A673 (cell line): ENCODE measurements around the gene EHMT1. TPM values are rescaled to one million over a fixed set of nuclear protein-coding genes. Genes with fewer than 3 reads are reported as not detected.

ENCODE experiments used
- BruUV-seq: library from RNA; stranded (reverse); fragments of 400-500 nt; replicated peaks from 2 replicates; lab custom pipeline; 2021; lab: Mats Ljungman, UMichigan
- CTCF ChIA-PET: fragments of 300-600 bp; sonication (Branson Sonifier 250); formaldehyde crosslinking; loops from one replicate; lab custom pipeline; 2022; ENCODE audit warnings: antibody characterized with exemption; lab: Charles Lee
- POLR2A ChIA-PET: fragments of 300-600 bp; sonication (Branson Sonifier 250); formaldehyde crosslinking; loops from one replicate; lab custom pipeline; 2022; ENCODE audit warnings: antibody characterized with exemption; ENCODE audit not compliant: low non-redundant PET; lab: Charles Lee
- DNase-seq: peaks from one replicate; pipeline ENCODE4 v3.0.0-alpha.2; 2015; ENCODE audit warnings: low spot score
- H3K27ac ChIP-seq: fragments of 200-600 bp; sonication (generic); 2 replicates; pipeline ENCODE4 v1.5.1; 2016; ENCODE audit warnings: mixed run types, low read depth, mild to moderate bottlenecking, mixed read lengths, antibody characterized with exemption, low read length; ENCODE audit not compliant: poor library complexity, severe bottlenecking
- H3K27me3 ChIP-seq: fragments of 200-600 bp; sonication (generic); replicated peaks from 2 replicates; pipeline ENCODE4 v1.6.1; 2017; ENCODE audit warnings: mixed run types, low read depth, mild to moderate bottlenecking, mixed read lengths, antibody characterized with exemption, low read length; ENCODE audit not compliant: insufficient read depth, poor library complexity
- H3K36me3 ChIP-seq: fragments of 200-600 bp; sonication (generic); 2 replicates; pipeline ENCODE4 v1.6.1; 2016; ENCODE audit warnings: mixed run types, mild to moderate bottlenecking, mixed read lengths, antibody characterized with exemption, low read length; ENCODE audit not compliant: insufficient read depth, poor library complexity, severe bottlenecking
- H3K4me1 ChIP-seq: fragments of 200-600 bp; sonication (generic); 2 replicates; pipeline ENCODE4 v1.6.1; 2017; ENCODE audit warnings: mixed run types, mild to moderate bottlenecking, mixed read lengths, antibody characterized with exemption, low read length; ENCODE audit not compliant: insufficient read depth, poor library complexity, severe bottlenecking
- H3K4me3 ChIP-seq: fragments of 200-600 bp; sonication (generic); 2 replicates; pipeline ENCODE4 v1.5.1; 2016; ENCODE audit warnings: low read depth, mixed run types, mild to moderate bottlenecking, mixed read lengths, low read length; ENCODE audit not compliant: poor library complexity, severe bottlenecking
- H3K9me3 ChIP-seq: fragments of 200-600 bp; sonication (generic); 2 replicates; pipeline ENCODE4 v1.6.1; 2016; ENCODE audit warnings: mixed run types, low read depth, mild to moderate bottlenecking, mixed read lengths, antibody characterized with exemption, low read length; ENCODE audit not compliant: poor library complexity, severe bottlenecking
- EZH2 ChIP-seq: fragments of 200-600 bp; sonication (generic); IDR thresholded peaks from 2 replicates; pipeline ENCODE4 v1.6.1; 2017; ENCODE audit warnings: borderline replicate concordance, low read depth, mild to moderate bottlenecking, mixed read lengths, antibody characterized with exemption, low read length; ENCODE audit not compliant: poor library complexity, severe bottlenecking
- intact Hi-C: fragments of 100-400 bp; cut with micrococcal nuclease; formaldehyde crosslinking; loops from one replicate; pipeline ENCODE4 v1.10.0; 2022; ENCODE audit not compliant: unreplicated experiment
- total RNA-seq: library from RNA; stranded (reverse); gene quantifications from 2 replicates; pipeline ENCODE4 v1.2.3, GENCODE V29; 2021
- TF ChIP-seq, protein P1 (sequence below): fragments of 300-800, 200-600 bp; sonication (generic); conservative IDR thresholded peaks from 2 replicates; pipeline ENCODE4 v1.5.1; 2017; ENCODE audit warnings: low read depth, mild to moderate bottlenecking, antibody characterized with exemption, low read length, moderate library complexity, mixed read lengths

Gene EHMT1
- total RNA-seq, 1 experiment from 2014 or later = 115 TPM

DNA sequence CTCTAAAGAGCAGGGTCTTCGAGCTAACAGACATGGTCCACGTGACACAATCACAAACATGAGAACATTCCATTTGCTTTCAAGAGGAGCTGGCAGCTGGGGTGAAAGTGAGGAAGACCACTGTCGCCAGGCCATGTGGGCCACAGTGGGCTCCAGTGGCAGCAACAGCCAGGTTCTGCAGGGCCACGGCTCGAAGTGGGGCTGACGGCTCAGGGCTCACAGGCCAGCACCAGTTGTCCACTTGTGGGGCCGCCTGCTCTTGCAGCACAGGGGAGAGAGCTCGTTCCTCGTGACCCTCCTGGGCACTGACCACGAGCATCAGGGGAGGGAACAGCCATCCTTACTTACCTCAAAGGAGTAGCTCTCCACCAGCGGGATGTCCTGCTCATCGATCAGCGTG, 30.5 kb upstream of the EHMT1 start:
- no TSS peak for BruUV-seq

DNA sequence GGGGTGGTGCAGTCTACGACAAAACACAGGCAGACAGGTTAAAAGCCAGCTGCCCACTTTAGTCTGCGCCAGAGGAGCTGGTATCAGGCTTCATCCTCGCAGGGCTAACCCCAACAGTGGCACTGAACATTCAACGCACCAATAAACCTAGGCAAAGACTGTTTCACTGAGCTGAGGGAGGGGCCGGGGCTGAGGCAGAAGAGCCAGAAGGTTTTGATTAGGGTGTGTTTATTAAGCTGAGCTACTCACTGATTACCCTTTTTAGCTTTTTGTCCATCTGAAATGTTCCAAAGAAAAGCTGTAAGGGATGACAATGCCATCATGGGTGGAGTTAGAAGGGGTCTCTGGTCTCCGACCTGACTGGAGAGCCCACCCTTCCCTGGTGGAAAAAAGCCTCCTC, 29.9 kb upstream of the EHMT1 start:
- no TSS peak for BruUV-seq
- Histone ChIP-seq H3K36me3 (peaks cover 35% of the 10 kb centered on the region), H3K9me3 (no peaks in the 10 kb centered on the region), H3K27ac (peak overlapping the region; percentile 77), H3K27me3 (no peaks in the 10 kb centered on the region), H3K4me1 (peaks cover 7% of the 10 kb centered on the region), H3K4me3 (peak overlapping the region; percentile 94)
- no peak for TF ChIP-seq EZH2
- TF ChIP-seq, protein P1, sequence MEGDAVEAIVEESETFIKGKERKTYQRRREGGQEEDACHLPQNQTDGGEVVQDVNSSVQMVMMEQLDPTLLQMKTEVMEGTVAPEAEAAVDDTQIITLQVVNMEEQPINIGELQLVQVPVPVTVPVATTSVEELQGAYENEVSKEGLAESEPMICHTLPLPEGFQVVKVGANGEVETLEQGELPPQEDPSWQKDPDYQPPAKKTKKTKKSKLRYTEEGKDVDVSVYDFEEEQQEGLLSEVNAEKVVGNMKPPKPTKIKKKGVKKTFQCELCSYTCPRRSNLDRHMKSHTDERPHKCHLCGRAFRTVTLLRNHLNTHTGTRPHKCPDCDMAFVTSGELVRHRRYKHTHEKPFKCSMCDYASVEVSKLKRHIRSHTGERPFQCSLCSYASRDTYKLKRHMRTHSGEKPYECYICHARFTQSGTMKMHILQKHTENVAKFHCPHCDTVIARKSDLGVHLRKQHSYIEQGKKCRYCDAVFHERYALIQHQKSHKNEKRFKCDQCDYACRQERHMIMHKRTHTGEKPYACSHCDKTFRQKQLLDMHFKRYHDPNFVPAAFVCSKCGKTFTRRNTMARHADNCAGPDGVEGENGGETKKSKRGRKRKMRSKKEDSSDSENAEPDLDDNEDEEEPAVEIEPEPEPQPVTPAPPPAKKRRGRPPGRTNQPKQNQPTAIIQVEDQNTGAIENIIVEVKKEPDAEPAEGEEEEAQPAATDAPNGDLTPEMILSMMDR = no peak
- ChIA-PET CTCF (no interaction called here), POLR2A (no interaction called here)
- intact Hi-C loops = no loop called here
- no peak for DNase-seq

More for the DNA sequence above, 30.5 kb upstream of the EHMT1 start:
- ChIA-PET POLR2A (no interaction called here), CTCF (no interaction called here)
- Histone ChIP-seq H3K4me3 (peak overlapping the region; percentile 94), H3K27ac (peak overlapping the region; percentile 21), H3K9me3 (no peaks in the 10 kb centered on the region), H3K27me3 (no peaks in the 10 kb centered on the region), H3K4me1 (peaks cover 7% of the 10 kb centered on the region), H3K36me3 (peaks cover 39% of the 10 kb centered on the region)
- intact Hi-C loops = no loop called here
- TF ChIP-seq, protein P1 = no peak
- no peak for TF ChIP-seq EZH2
- DNase-seq = no peak

- H3K36me3 ChIP-seq = peaks cover 35% of the 10 kb centered on the region
- ChIA-PET CTCF (no interaction called here), POLR2A (no interaction called here)
- intact Hi-C loops = no loop called here
- peak overlapping the region; percentile 77 for H3K27ac ChIP-seq
- peak; percentile 32 for DNase-seq
- BruUV-seq = no TSS peak
- no peak for TF ChIP-seq EZH2
- TF ChIP-seq, protein P1 = no peak
- H3K4me1 ChIP-seq = peaks cover 7% of the 10 kb centered on the region
- H3K9me3 ChIP-seq = no peaks in the 10 kb centered on the region
- no peaks in the 10 kb centered on the region for H3K27me3 ChIP-seq
- H3K4me3 ChIP-seq = peak overlapping the region; percentile 94
These were observed 29.2 kb upstream of the EHMT1 start for GRCh38 chr9:137589441-137590122.
